Renal cortex interstitium (tissue), 11 donors: ENCODE results near the gene FAM81B. TPM values are rescaled to one million over a fixed set of nuclear protein-coding genes. Genes with fewer than 3 reads are reported as not detected.

ENCODE experiments used
- DNase-seq, 11 donors: peaks; one replicate each; pipeline ENCODE4 v3.0.0-alpha.2; 2013; ENCODE audit warnings: low read depth in 9 of 11, low spot score in 4 of 11; ENCODE audit errors: extremely low read depth in 1 of 11
- polyA plus RNA-seq, 3 donors: library from polyadenylated mRNA; unstranded; fragments of 120-200 nt; gene quantifications; one replicate each; pipeline ENCODE4 v1.2.1, GENCODE V29; 2013; ENCODE audit not compliant: insufficient read length in 3 of 3

FAM81B gene
- polyA plus RNA-seq, 3 donors: 4.8 to 6.2 (median 4.9) TPM

DNA sequence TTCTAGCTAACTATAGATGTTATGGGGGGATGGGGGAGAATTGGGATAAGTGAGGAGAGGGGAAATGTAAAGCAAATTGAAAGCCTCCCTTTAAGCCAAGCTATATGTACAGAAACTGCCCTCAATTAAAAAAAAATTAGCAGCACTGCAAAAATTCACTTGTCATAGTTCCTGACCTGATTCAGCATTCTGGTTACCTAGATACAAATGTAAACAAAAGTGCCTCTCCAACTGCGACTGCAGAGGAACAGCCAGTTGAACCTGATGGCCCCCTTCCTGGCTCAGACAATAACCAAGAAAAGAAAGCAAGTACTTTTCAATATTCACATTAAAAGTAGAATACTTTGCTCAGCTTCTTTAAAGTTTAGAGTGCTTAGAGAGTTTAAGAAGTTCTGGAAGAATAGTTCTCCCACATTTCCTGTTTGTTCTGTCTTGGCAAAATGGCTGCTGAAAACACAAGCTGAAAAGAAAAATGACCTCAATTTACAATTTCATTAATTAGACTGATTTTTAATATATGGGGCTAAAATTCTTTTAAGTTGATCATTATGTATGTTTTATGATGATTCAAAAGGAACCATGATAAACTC lies 1.5 kb downstream of the FAM81B start:
- peak in 8 of 11 donors; percentile 17 to 58 (median 30) for DNase-seq

DNA sequence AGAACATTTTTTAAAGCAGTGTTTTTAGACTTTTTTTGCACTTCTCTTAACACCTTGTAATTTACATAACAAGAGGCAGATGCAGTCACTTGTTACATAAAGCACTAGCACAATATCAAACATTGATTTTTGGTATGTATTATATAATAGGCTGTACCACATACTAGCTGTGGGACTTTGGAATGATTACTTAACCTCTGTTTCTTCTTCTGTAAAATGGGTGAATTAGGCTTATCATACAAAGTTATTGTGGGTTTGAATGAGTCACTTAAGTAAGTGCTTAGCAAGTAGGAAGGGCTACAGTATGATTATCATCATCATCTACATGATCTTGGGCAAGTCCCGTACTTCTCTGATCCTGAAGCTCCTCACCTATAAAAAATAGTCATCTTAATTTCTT lies 2.1 kb downstream of the FAM81B start:
- DNase-seq: no peak

DNA sequence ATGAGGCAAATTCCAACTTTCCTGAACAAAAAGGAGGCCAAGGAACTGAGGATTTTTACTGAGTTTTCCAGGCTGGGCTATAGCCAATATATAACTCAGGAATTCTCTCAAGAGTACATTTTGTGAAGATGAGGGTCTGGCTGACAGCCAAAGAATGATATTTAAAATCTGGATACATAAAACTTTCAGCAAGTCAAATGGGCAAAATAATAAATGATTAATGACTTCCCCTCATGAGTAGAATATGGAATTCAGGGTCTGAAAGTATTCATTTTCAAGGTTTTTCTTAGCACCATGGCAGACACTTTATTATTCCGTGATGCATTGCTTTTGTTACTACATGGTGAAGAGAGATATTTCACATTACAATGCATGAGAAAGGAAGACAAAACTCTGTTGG lies 7.8 kb downstream of the FAM81B start:
- peak in 3 of 11 donors; percentile 8 to 18 (median 11) for DNase-seq

DNA sequence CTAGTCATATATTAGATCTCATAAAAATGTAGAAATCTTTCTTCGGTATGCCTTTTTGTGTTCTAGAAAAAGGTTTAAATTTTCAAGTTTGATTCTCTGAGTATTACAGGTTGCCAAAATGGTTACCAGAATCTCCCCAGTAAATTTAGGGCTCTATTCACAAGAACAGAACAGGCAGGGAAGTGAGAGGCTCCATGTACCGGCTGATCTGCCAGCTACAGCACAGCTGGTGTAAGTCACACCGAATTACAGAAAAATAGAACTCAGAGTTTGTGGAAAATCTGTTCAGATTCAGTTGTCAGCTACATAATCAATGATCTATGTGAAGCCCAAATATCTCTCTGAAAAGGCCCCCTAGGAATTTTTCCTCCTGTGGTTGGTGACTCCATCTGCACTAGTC lies 10.5 kb downstream of the FAM81B start:
- no peak for DNase-seq

DNA sequence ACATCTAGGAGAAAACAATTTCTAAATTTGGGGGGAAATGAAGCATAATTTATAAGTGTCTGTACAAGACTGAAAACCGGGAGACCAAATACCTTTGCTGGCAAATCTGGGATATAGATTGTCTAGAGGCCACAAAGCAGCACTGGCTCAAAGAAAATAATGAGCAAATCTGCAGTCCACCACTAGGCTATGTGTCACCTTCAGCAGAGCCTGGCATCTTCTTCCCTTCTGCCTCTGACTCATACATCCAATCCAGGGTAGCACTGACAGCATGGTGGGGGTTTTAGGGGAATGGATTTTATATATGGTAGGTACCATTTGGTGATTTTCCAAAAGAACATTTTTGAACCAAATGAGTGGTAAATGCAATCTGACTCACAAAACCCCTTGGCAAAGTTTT lies 12.8 kb downstream of the FAM81B start:
- DNase-seq: no peak

DNA sequence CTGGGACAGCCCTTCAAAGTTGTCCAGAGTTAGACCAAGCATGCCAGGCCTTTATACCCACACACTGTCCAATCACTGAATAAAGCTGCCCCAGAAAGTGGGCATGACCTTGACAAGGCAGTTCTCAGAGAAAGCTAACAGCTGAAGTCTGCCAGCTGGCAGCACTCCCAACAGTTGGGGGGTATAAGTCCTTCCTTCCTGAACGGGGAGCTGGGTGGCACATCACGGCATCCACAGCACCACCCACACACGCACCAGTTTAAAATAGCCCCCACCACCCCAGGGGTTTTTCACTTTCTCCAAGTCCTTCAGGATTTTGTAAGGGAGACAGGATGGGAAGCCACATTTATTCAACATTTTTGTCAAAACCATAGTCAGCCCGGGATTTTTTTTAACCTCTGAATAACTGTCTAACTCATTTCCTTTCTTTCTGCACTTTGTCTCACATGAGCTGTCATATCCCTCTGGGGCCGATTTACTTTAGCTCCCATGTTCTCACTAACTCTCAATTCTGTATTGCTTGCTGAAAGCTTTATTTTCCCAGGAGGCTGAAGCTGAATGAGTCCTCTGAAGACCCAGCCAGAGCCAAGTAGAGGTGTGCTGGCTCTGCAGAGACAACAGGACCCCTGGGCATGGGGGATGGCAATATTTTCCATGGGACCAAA lies 15.4 kb downstream of the FAM81B start:
- no peak for DNase-seq

DNA sequence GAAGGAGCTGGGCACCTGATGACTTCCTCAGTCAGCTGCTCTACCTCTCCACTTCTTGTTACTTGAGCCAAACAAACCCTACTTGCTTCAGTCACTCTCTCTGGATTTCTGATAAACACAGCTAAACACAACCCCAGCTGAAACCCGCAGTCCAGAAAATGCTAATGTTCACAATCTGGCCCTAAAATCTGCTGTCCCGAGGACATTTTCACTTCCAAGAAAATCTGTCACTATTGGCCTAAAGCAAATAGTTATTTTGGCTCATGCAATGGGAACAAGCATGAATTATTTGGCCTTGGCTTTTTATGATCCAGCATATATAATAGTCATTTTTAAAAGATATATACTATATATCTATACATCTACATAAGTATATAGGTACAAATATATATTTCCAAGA lies 19.1 kb downstream of the FAM81B start:
- DNase-seq: no peak

DNA sequence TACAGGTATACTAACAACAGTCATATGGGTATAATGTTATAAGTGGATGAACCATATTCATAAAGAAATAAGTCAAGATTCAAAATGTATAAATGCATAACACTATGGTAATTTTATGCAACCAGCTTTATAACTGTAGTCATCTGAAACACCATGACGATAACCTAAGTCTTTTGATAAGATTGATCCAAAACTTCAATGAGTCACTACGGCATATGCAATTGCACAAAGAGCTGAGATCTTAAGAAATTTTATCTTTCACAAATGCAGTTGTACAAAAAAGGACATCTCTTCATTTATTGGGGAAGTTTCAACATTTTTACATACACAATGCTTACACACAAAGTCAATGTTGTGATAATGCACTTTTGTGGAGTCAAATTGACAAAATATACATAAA lies 20.3 kb downstream of the FAM81B start:
- no peak for DNase-seq

DNA sequence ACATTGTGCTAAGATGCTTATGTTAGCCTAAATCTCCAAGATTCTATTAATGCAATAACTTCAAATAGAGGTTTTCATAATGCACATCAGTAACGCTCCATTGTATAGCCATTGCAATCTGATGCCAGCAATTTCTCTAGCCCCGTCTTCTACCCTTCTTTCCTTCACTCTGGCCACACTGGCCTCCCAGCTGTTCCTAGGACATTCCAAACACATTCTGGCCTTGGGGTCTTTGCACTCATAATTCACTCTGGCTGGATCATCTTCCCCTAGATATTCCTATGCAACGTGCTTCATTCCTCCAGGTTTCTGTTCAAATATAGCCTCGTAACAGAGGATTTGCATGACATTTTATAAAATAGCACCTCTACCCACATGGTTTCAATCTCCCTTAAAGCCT lies 23.3 kb downstream of the FAM81B start:
- DNase-seq: no peak

DNA sequence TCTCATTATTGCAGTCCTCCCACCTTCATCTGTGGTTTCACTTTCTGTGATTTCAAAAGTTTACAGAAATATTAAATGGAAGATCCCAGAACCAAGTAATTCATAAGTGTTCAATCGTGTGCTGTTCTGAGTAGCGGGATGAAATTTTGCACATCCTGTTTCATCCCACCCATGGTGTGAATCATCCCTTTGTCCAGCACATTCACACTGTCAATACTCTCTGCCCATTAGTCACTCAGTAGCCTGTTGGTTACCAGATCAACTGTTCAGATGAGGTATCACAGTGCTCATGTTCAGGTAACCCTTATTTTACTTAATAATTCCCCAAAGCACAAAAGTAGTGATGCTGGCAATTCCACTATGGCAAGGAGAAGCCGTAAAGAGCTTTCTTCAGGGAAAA lies 26.8 kb downstream of the FAM81B start:
- no peak for DNase-seq

DNA sequence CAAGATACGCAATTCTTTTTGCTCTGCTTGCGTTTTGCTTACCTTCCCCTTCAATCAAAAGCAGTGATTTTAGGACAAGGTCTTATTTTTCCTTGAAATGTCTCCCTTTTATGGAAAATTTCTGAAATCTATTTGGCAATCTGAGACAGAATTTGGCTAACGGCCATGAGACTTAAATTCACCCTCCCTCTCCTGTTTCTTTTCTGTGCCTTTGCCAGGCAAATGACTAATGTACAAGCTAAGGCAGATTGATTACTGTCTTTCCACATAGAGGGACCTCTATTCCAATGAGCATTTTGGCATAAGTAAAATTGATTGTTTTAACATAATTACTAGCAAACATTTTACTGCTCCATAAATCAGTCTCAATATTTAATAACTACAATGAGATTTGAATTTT lies 31.7 kb downstream of the FAM81B start:
- DNase-seq: no peak

DNA sequence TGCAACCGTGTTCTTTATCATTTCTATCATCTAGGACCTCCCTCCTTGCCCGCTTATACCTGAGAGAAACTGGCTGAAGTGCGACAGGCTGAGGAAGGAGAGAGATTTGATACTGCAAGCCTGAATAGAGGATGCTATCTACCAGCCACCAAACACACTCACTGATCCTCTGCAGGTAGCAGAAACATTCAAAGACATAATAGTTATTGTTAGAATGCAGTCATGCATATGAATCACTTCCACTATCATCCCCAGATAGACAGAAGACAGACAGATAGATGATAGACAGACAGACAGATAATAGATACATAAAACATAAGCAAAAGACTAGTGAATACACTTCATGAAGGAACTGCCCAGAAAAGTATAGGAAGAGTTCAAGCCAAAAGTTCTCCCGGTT lies 32.9 kb downstream of the FAM81B start:
- no peak for DNase-seq

DNA sequence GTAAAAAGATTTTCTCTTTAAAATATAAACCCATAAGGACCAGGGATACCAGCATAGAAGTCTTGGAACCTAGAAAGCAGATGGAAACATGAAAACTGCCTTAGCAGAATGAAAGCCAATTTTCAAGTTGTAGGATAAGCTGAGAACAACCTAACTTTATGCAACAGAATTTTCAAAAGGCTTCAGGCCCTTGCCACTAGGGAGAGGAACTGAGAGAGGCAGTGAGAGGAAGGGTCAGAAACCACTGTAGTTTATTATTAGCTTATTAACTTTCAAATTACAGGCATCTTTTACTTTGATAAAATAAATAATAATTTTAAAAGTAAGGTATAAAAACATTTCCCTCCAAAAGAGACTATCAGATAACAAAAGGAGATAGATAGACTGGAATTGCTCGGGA lies 33.4 kb downstream of the FAM81B start:
- no peak for DNase-seq

DNA sequence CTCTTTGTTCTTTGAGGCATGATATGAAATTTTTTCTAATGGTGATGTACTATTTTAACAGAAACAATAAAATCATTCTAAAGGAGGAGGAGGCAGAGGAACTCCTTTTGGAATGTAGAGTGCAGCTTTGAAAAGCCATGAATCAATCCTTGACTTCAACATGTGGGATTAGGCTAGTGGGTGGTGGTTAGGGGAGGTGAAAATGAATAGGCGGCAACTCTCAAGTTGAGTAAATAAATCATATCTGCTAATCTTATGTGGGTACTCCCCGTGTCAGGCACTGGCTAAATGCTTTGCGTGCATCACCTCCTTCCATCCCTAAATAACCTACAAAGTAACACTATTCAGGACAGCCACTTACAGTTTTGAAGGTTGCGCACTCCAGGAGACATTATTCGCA lies 35.1 kb downstream of the FAM81B start:
- no peak for DNase-seq

DNA sequence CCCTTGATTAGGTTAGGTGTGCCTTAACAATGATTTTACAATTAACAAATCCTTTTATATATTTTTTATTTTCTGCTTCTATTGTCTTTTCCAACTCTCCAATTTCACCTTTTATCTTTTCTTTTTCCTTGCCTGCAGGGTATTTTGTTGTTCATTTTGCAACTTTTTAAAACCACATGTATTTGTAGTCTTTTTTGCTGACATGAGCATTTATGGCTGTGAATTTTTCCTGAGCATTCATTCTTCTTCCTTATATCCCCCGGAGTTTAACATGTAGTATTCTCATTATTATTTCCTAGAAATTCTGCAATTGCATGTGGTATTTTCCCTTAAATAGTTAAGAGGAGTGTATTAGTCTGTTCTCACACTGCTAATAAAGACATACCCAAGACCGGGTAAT lies 41.6 kb downstream of the FAM81B start:
- DNase-seq: no peak

DNA sequence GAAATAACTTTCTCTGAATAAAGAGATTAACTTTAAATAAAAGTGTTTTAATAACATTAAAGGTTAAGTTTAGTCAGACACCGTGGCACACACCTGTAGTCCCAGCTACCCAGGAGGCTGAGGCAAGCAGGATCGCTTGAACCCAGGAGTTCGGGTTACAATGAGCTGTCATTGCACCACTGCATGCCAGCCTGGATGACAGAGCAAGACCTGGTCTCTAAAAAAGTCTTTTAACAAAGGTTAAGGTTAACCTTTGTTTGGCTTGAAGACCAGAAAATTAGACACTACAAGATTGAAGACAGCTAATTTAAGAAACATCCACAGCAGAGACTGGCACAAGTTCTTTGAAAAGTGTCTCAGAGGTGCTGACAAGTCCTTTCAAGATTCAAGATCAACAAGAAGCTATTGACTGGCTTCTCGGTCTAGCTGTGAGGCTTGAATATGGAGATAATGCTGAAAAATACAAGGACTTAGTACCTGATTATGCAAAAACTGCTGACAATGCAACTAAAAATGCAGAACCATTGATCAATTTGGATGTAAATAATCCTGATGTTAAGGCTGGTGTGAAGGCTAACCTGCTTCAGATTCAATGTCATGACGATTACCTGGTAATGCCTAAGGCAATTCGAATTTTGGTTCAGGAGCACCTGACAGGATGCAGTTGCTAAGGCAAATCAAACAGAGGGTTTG lies 48.8 kb downstream of the FAM81B start:
- no peak for DNase-seq

DNA sequence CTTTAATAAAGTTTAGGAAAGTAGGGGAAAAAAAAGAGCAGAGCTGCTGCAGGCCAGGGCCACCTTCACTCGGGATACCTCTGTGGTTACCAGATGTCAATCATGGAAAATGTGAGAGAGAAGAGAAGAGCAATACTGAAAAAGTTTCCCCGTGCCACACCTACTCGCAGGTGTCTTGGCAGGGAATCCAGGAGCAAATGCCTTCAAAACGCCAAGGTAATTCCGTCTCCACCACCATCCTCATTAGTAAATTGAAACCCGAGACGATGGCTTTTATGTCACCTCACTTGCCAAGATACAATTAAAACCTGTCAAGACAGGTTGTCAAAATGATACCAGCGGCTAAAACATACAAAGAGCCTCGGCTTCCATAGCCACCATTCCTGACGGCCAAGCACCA lies 49.7 kb downstream of the FAM81B start:
- no peak for DNase-seq

DNA sequence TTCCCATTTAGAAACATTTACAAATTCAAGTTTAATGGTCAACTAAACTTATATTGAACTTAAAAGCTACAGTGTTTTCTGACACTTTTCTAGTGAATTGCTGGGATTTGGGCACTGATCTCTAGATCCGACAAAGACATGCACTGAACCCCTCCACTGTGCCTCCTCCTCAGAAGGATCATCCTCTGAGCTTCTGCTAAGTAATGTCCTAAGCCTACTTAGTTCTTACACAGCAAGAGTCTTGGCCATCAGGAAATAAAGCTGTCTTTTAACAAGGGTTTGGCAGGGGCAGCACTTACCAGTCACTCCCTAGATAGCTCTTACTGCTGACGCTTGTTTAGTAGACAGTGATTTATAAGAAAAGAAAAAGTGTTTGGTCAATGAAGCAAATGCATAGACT lies 50.5 kb downstream of the FAM81B start:
- DNase-seq: no peak

DNA sequence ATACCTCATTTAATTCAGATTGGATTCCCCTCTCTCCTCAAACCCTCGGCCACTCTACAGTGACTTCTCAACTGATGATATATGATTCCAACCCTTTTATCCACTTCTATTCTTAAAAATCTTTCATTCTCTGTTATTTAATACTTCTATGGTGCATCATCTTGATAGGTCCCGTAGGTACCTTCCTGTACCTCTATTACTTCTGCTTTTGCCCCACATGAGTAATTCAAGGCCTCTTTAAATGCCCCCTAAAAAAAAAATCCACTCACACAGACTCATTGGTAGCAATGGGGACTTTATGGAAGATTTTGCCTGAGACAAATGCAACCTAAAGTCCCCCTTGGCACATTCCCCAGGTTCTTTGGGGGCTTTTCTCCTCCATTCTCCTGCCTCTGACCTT lies 54.3 kb downstream of the FAM81B start:
- no peak for DNase-seq

DNA sequence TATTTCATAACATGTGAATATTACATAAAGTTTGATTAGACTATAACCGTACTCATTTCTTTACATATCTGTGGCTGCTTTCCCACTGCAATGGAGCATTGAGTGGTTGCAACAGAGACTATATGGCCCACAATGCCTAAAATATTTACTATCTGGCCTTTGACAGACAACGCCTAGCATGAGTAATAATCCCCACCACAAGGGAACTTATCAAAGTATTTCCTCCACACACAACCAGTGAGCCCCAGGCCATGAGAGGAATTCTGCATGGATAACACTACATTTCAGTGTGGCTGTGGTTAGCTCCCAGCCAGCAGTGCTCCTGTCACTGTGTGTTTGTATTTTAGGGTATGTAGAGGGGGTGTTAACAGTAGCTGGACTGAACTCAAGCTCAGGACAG lies 54.8 kb downstream of the FAM81B start:
- DNase-seq: no peak
